Mucosa of rectum (tissue), 2 donors: ENCODE measurements around the gene COPS9.

Source experiments
- H3K27ac ChIP-seq, 2 donors: one replicate each; pipeline ENCODE4 v1.7.0; 2013; ENCODE audit warnings: inconsistent platforms in 2 of 2, low read depth in 2 of 2, low read length in 2 of 2
- H3K27me3 ChIP-seq, 2 donors: one replicate each; pipeline ENCODE4 v1.7.0; 2013; ENCODE audit warnings: low read length in 2 of 2; ENCODE audit not compliant: control insufficient read depth in 2 of 2, insufficient read depth in 2 of 2
- H3K36me3 ChIP-seq, 2 donors: one replicate each; pipeline ENCODE4 v1.7.0; 2013; ENCODE audit warnings: low read length in 2 of 2; ENCODE audit not compliant: control insufficient read depth in 2 of 2, insufficient read depth in 2 of 2
- H3K4me1 ChIP-seq, 2 donors: one replicate each; pipeline ENCODE4 v1.7.0; 2013; ENCODE audit warnings: low read length in 2 of 2, mild to moderate bottlenecking in 1 of 2; ENCODE audit not compliant: control insufficient read depth in 2 of 2, insufficient read depth in 2 of 2
- H3K4me3 ChIP-seq, 2 donors: one replicate each; pipeline ENCODE4 v1.7.0; 2013; ENCODE audit warnings: low read length in 2 of 2
- H3K9ac ChIP-seq, 2 donors: one replicate each; pipeline ENCODE4 v1.7.0; 2013; ENCODE audit warnings: low read length in 2 of 2, low read depth in 1 of 2, mild to moderate bottlenecking in 1 of 2
- H3K9me3 ChIP-seq, 2 donors: one replicate each; pipeline ENCODE4 v1.7.0; 2013; ENCODE audit warnings: low read length in 2 of 2; ENCODE audit not compliant: control insufficient read depth in 2 of 2
- donor health status: healthy.
- donor health status: Normal muscosa, but diverticular disease.

Gene COPS9

GRCh38 chr2:240142859-240143258 lies 6.8 kb upstream of the COPS9 start:
- Histone ChIP-seq H3K27me3 (peaks cover 0 to 10% of the 10 kb centered on the region in 2 donors), H3K4me3 (no peak overlapping the region), H3K36me3 (no peaks in the 10 kb centered on the region), H3K9me3 (no peaks in the 10 kb centered on the region), H3K9ac (no peak overlapping the region), H3K4me1 (no peaks in the 10 kb centered on the region), H3K27ac (no peak overlapping the region)

GRCh38 chr2:240142256-240142775 lies 6.2 kb upstream of the COPS9 start:
- H3K27me3 ChIP-seq = peaks cover 0 to 10% of the 10 kb centered on the region in 2 donors
- H3K9me3 ChIP-seq = no peaks in the 10 kb centered on the region
- no peak overlapping the region for H3K9ac ChIP-seq
- no peaks in the 10 kb centered on the region for H3K4me1 ChIP-seq
- H3K36me3 ChIP-seq = no peaks in the 10 kb centered on the region
- no peak overlapping the region for H3K27ac ChIP-seq
- no peak overlapping the region for H3K4me3 ChIP-seq

- Histone ChIP-seq H3K27me3 (peaks cover 0 to 10% of the 10 kb centered on the region in 2 donors), H3K4me1 (peaks cover 3 to 4% of the 10 kb centered on the region in 2 donors), H3K9ac (no peak overlapping the region), H3K4me3 (no peak overlapping the region), H3K36me3 (no peaks in the 10 kb centered on the region), H3K27ac (no peak overlapping the region), H3K9me3 (no peaks in the 10 kb centered on the region)
Measured at GRCh38 chr2:240141736-240142135, 5.6 kb upstream of the COPS9 start.

- Histone ChIP-seq H3K4me1 (peaks cover 3 to 4% of the 10 kb centered on the region in 2 donors), H3K9ac (no peak overlapping the region), H3K27ac (no peak overlapping the region), H3K4me3 (no peak overlapping the region), H3K9me3 (no peaks in the 10 kb centered on the region), H3K36me3 (no peaks in the 10 kb centered on the region), H3K27me3 (peaks cover 0 to 10% of the 10 kb centered on the region in 2 donors)
Measured at GRCh38 chr2:240140920-240141319, 4.8 kb upstream of the COPS9 start.

GRCh38 chr2:240140511-240140910 lies 4.4 kb upstream of the COPS9 start, which contains the start of gene OTOS:
Gene OTOS, minus strand, starts transcription at chr2:240140658. Its CDS starts 332 bp downstream, at chr2:240140326.
- Histone ChIP-seq H3K27me3 (peaks cover 0 to 10% of the 10 kb centered on the region in 2 donors), H3K4me1 (peaks cover 3 to 6% of the 10 kb centered on the region in 2 donors), H3K9me3 (no peaks in the 10 kb centered on the region), H3K27ac (no peak within 1 kb of the TSS), H3K4me3 (no peak within 1 kb of the TSS), H3K9ac (no peak within 1 kb of the TSS), H3K36me3 (no peaks in the 10 kb centered on the region)

GRCh38 chr2:240139666-240140393 lies 3.7 kb upstream of the COPS9 start:
- no peaks in the 10 kb centered on the region for H3K36me3 ChIP-seq
- H3K27me3 ChIP-seq = peaks cover 0 to 10% of the 10 kb centered on the region in 2 donors
- no peaks in the 10 kb centered on the region for H3K9me3 ChIP-seq
- H3K27ac ChIP-seq = no peak overlapping the region
- H3K9ac ChIP-seq = no peak overlapping the region
- no peak overlapping the region for H3K4me3 ChIP-seq
- H3K4me1 ChIP-seq = peaks cover 9 to 13% of the 10 kb centered on the region in 2 donors

- Histone ChIP-seq H3K36me3 (no peaks in the 10 kb centered on the region), H3K9me3 (no peaks in the 10 kb centered on the region), H3K27ac (no peak overlapping the region), H3K27me3 (peaks cover 0 to 10% of the 10 kb centered on the region in 2 donors), H3K4me3 (no peak overlapping the region), H3K4me1 (peaks cover 10 to 14% of the 10 kb centered on the region in 2 donors), H3K9ac (no peak overlapping the region)
Measured at GRCh38 chr2:240139011-240139441, 2.9 kb upstream of the COPS9 start.

GRCh38 chr2:240138254-240138984 lies 2.3 kb upstream of the COPS9 start:
- Histone ChIP-seq H3K36me3 (peaks cover 1 to 3% of the 10 kb centered on the region in 2 donors), H3K27me3 (peaks cover 0 to 10% of the 10 kb centered on the region in 2 donors), H3K9ac (no peak overlapping the region), H3K27ac (no peak overlapping the region), H3K4me1 (peaks cover 10 to 14% of the 10 kb centered on the region in 2 donors), H3K4me3 (no peak overlapping the region), H3K9me3 (no peaks in the 10 kb centered on the region)

GRCh38 chr2:240137596-240138253 lies 1.6 kb upstream of the COPS9 start:
- H3K4me3 ChIP-seq = no peak overlapping the region
- peaks cover 0 to 6% of the 10 kb centered on the region in 2 donors for H3K27me3 ChIP-seq
- H3K9me3 ChIP-seq = no peaks in the 10 kb centered on the region
- no peak overlapping the region for H3K27ac ChIP-seq
- peaks cover 6 to 9% of the 10 kb centered on the region in 2 donors for H3K36me3 ChIP-seq
- H3K4me1 ChIP-seq = peaks cover 10 to 14% of the 10 kb centered on the region in 2 donors
- no peak overlapping the region for H3K9ac ChIP-seq
